NCI-H526 (cell line): ENCODE measurements around the gene PACS2.
"Not testable (repeated sequence)": the region's sequence is repeated elsewhere in the genome, so short reads cannot be mapped to it uniquely, and the experiment has no call there.

Source experiments
- DNase-seq, 2 experiments: peaks; one replicate each; lab custom pipeline; 2025; lab: John Stamatoyannopoulos, UW

PACS2 gene

GRCh38 chr14:105288936-105289335 lies 25.6 kb upstream of the PACS2 start:
- DNase-seq: not testable (repeated sequence)

DNA sequence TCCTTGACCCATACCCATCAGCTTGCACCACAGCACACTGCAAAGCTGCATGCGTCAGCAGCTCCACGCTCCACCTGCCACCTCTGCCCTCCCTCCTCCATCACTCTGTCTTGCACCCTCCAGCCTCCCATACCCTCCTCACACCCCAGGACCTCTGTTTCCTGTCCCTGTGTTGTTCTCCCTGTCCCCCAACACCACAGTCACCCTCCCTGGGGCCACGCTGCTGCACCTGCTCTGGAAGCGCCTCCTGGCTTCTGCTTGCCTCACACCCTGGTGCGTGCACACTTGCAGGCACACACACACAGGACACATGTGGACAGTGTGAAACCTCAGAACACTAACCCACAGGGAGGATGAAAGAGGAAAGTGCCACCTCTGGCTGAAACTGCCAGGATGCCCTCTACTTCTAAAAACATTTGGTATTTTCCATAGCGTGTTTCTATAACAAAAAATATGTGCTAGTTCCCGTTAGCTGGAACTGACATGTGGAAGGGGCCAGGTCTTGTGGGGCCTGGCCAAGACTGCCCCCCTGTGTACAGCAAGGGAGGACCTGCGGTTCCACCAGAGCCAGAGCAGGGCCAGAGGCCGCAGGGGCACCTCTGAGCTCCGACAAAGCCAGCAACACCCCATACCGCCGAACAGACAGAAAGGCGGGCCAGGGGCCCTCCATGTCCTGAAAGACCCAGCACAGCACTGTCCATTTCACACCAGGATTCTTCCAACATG lies 23.8 kb upstream of the PACS2 start:
- DNase-seq: no peak

GRCh38 chr14:105292826-105293711 lies 21.5 kb upstream of the PACS2 start:
- DNase-seq: no peak

GRCh38 chr14:105294142-105294597 lies 20.4 kb upstream of the PACS2 start:
- DNase-seq: peak; percentile 46 to 64

DNA sequence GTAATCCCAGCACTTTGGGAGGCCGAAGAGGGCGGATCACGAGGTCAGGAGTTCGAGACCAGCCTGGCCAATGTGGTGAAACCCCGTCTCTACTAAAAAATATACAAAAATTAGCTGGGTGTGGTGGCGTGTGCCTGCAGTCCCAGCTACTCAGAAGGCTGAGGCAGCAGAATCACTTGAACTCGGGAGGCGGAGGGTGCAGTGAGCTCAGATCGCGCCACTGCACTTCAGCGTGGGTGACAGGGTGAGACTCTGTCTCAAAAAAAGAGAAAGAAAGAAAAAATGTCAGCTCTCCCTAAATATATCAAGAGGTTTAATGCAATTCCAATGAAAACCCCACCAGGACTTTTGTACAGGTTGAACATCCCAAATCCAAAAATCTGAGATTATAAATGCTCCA lies 17.2 kb upstream of the PACS2 start:
- DNase-seq: not testable (repeated sequence)

- DNase-seq: peak in 1 of 2 experiments; percentile 27
These were observed 14.7 kb upstream of the PACS2 start for GRCh38 chr14:105299654-105300541.

- peak in 1 of 2 experiments; percentile 99 for DNase-seq
These were observed 13.9 kb upstream of the PACS2 start, which contains the start of gene BRF1 for GRCh38 chr14:105300542-105301102. Gene BRF1 (minus strand): TSS chr14:105301001. CDS start chr14:105300629, 372 bp downstream.

- DNase-seq: peak; percentile 94 to 99
These were observed 13.2 kb upstream of the PACS2 start for GRCh38 chr14:105301103-105301914.

- not testable (repeated sequence) for DNase-seq
These were observed 12.7 kb upstream of the PACS2 start for GRCh38 chr14:105301915-105302249.

GRCh38 chr14:105303949-105304348 lies 10.6 kb upstream of the PACS2 start:
- no peak for DNase-seq

DNA sequence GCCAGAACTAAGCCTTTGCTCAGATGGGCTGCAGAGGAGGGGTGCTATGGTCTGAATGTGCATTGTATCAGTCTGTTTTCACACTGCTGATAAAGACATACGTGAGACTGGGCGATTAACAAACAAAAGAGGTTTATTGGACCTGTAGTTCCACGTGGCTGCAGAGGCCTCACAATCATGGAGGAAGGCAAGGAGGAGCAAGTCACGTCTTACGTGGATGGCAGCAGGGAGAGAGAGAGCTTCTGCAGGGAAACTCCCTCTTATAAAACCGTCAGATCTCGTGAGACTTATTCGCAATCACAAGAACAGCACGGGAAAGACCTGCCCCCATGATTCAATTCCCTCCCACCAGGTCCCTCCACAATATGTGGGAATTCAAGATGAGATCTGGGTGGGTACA lies 10.0 kb upstream of the PACS2 start:
- DNase-seq: no peak

DNA sequence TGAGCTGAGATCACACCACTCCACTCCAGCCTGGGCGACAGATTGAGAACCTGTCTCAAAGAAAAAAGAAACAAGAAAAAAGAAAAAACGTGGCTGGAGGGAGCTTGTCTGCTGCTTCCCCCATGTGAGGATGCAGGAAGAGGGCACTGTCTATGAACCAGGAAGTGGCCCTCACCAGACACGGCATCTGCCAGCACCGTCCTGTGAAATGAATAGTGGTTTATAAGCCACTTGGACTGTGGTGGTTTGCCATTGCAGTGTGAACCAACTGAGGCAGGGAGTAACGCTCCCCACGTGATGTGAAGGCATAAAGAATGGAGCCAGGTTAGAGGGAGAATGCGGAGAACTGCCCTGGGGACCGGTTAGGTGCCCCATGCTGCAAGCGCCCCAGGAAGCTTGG lies 9.2 kb upstream of the PACS2 start:
- no peak for DNase-seq

DNA sequence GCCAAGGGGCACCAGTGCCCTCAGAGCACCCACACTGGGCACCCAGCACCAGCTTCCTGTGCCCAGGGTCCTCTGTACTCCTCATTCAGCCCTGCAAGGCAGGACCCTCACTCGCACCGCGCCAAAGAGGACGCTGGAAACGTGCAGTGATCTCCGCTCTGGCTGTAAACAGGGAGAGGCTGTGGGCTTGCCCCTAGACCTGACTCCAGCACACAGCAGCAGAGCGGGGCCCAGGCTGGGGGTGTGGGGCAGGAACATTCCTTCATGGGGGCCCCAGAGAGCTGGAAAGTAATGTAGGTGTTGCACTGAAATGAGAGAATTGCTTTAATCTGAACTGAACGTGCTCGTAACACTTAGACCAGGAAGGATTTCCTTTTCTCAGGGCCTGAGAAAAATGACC lies 8.8 kb upstream of the PACS2 start:
- DNase-seq: no peak

DNA sequence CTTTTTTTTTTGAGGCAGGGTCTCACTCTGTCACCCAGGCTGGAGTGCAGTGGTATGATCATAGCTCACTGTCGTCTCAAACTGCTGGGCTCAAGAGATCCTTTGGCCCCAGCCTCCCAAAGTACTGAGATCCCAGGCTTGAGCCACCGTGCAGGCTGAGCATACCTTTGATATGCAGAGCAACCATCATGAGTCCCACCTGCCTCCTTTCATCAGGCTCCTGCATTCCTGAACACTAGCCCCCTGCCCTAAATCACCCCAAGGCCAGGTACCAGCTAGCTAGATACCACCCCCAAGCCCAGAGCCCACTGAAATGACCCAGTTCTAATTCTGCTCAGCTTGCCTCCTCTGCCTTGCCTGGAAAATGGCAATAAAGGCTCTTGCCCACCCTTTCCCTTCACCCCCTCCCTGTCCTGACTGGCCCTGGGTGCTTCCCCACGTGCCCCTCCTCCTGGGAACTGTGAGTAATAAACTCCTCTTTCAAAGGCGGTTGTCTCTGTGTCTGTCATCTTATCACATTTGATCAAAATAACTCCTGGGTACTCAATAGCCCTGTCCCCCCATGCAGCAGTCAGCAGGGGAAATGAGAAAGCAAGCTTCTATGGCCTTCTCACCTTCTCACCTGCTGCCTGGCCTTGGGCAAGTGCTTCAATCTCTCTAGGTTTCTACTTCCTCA lies 7.4 kb upstream of the PACS2 start:
- DNase-seq: no peak

- DNase-seq: no peak
These were observed 5.2 kb upstream of the PACS2 start for GRCh38 chr14:105309371-105309770.

GRCh38 chr14:105311838-105312237 lies 2.7 kb upstream of the PACS2 start:
- DNase-seq: no peak

DNA sequence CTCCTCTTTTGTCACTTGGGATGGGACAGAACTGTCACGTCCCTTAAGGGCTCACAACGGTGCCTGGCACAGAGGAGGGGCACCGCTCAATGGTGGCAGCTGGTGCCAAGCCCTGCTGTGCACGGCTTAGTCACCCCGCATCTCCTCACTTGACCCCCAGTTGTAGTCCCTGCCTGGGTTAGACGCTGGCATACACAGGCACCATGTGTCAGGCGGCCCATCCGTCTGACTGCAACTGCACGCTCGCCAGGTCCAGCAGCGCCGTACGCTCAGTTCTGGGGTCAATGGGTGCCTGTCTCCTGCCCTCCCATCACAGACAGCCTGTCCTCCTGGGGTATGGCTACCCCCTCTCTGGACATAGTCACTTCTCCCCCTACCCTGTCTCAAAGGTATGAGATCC lies 1.6 kb upstream of the PACS2 start:
- no peak for DNase-seq

GRCh38 chr14:105313381-105314286 lies 914 bp upstream of the PACS2 start:
- no peak for DNase-seq

- DNase-seq: peak; percentile 25 to 74
These were observed 718 bp downstream of the PACS2 start for GRCh38 chr14:105315211-105315721.
